CD4-positive, alpha-beta T cell (primary cell): ENCODE results near the gene VSX2. TPM values are rescaled to one million over a fixed set of nuclear protein-coding genes. Genes with fewer than 3 reads are reported as not detected.

ENCODE experiments used
- ATAC-seq: fragments of 200-7000 bp; cut with Tn5 transposase; one replicate; pipeline ENCODE4 v1.10.0; 2022; ENCODE audit warnings: mild to moderate bottlenecking; ENCODE audit not compliant: poor library complexity
- CTCF ChIA-PET: fragments of 350-600 bp; sonication (Branson Sonifier 250); formaldehyde crosslinking; loops from one replicate; lab custom pipeline; 2021; ENCODE audit warnings: antibody characterized with exemption, inconsistent platforms; lab: Charles Lee
- POLR2A ChIA-PET: fragments of 350-600 bp; sonication (Branson Sonifier 250); formaldehyde crosslinking; loops from one replicate; lab custom pipeline; 2021; ENCODE audit warnings: antibody characterized with exemption, inconsistent platforms; lab: Charles Lee
- DNase-seq, 14 experiments: peaks; one replicate each; pipeline ENCODE4 v3.0.0-alpha.2; 2013 to 2020; ENCODE audit warnings: mixed read lengths in 2 of 14
- H3K27ac ChIP-seq, 2 donors: one replicate each; pipeline versions ENCODE4 v1.5.1 to v1.7.0; 2013; ENCODE audit warnings: low read length in 2 of 2, low read depth in 1 of 2, mild to moderate bottlenecking in 1 of 2
- H3K27me3 ChIP-seq, 2 experiments: 1 replicate in 1 of 2; 2 replicates in 1 of 2; pipeline versions ENCODE4 v1.6.1 to v1.7.0; 2013; ENCODE audit warnings: low read length in 2 of 2, control low read depth in 1 of 2, mild to moderate bottlenecking in 1 of 2, moderate library complexity in 1 of 2; ENCODE audit not compliant: insufficient read depth in 2 of 2, control insufficient read depth in 1 of 2
- H3K36me3 ChIP-seq: one replicate; pipeline ENCODE4 v1.6.1; 2013; ENCODE audit warnings: low read length, control low read depth; ENCODE audit not compliant: insufficient read depth
- H3K4me1 ChIP-seq: one replicate; pipeline ENCODE4 v1.6.1; 2013; ENCODE audit warnings: low read length, control low read depth; ENCODE audit not compliant: insufficient read depth
- H3K4me3 ChIP-seq: one replicate; pipeline ENCODE4 v1.5.1; 2013; ENCODE audit warnings: mild to moderate bottlenecking, low read length, moderate library complexity
- H3K9me3 ChIP-seq, 2 experiments: 1 replicate in 1 of 2; 2 replicates in 1 of 2; pipeline versions ENCODE4 v1.6.1 to v1.7.0; 2013; ENCODE audit warnings: low read length in 2 of 2, mild to moderate bottlenecking in 2 of 2, control low read depth in 1 of 2, moderate library complexity in 1 of 2; ENCODE audit not compliant: control insufficient read depth in 1 of 2, insufficient read depth in 1 of 2
- H3K27ac Mint-ChIP-seq: one replicate; pipeline ENCODE4 v1.8.0; 2020; ENCODE audit warnings: mixed read lengths
- H3K27me3 Mint-ChIP-seq: one replicate; pipeline ENCODE4 v1.8.0; 2021; ENCODE audit warnings: mixed read lengths
- H3K36me3 Mint-ChIP-seq: one replicate; pipeline ENCODE4 v1.8.0; 2021; ENCODE audit warnings: low read depth, mixed read lengths
- H3K4me1 Mint-ChIP-seq: one replicate; pipeline ENCODE4 v1.8.0; 2021; ENCODE audit warnings: low read depth, mixed read lengths
- H3K4me3 Mint-ChIP-seq: one replicate; pipeline ENCODE4 v1.8.0; 2020; ENCODE audit warnings: mild to moderate bottlenecking, mixed read lengths
- H3K9me3 Mint-ChIP-seq: one replicate; pipeline ENCODE4 v1.8.0; 2020; ENCODE audit warnings: mixed read lengths
- intact Hi-C, 2 experiments: fragments of 100-400 bp; cut with DNase I in 1 of 2; cut with micrococcal nuclease in 1 of 2; formaldehyde crosslinking; loops; one replicate each; pipeline versions ENCODE4 v1.15.1 to v1.9.0; 2023 to 2025; cut with DNase I, micrococcal nuclease
- total RNA-seq, 174 experiments: library from RNA in 2 of 174; stranded (reverse) in 2 of 174; gene quantifications; one replicate each; pipeline ENCODE4 v1.2.3 and lab custom pipeline; 2021 to 2026
- TF ChIP-seq, protein P1 (sequence below): fragments of 200-600 bp; IDR thresholded peaks from one replicate; pipeline ENCODE4 v1.8.0; 2022; ENCODE audit warnings: antibody characterized with exemption, mild to moderate bottlenecking

The VSX2 gene
- total RNA-seq, 2 experiments from 2014 or later: not detected

- H3K4me1 ChIP-seq: peaks cover 5% of the 10 kb centered on the region
- no peak overlapping the region for H3K27ac Mint-ChIP-seq
- POLR2A ChIA-PET: no interaction called here
- intact Hi-C loops: no loop called here
- H3K36me3 ChIP-seq: no peaks in the 10 kb centered on the region
- H3K36me3 Mint-ChIP-seq: no peaks in the 10 kb centered on the region
- H3K4me3 ChIP-seq: no peak overlapping the region
- H3K9me3 Mint-ChIP-seq: no peaks in the 10 kb centered on the region
- H3K27me3 Mint-ChIP-seq: peaks cover 7% of the 10 kb centered on the region
- CTCF ChIA-PET: no interaction called here
- no peak for ATAC-seq
- H3K27me3 ChIP-seq: peaks cover 4 to 7% of the 10 kb centered on the region in 2 experiments
- no peak overlapping the region for H3K27ac ChIP-seq
- H3K4me1 Mint-ChIP-seq: no peaks in the 10 kb centered on the region
- H3K9me3 ChIP-seq: no peaks in the 10 kb centered on the region
- H3K4me3 Mint-ChIP-seq: no peak overlapping the region
- TF ChIP-seq, protein P1, sequence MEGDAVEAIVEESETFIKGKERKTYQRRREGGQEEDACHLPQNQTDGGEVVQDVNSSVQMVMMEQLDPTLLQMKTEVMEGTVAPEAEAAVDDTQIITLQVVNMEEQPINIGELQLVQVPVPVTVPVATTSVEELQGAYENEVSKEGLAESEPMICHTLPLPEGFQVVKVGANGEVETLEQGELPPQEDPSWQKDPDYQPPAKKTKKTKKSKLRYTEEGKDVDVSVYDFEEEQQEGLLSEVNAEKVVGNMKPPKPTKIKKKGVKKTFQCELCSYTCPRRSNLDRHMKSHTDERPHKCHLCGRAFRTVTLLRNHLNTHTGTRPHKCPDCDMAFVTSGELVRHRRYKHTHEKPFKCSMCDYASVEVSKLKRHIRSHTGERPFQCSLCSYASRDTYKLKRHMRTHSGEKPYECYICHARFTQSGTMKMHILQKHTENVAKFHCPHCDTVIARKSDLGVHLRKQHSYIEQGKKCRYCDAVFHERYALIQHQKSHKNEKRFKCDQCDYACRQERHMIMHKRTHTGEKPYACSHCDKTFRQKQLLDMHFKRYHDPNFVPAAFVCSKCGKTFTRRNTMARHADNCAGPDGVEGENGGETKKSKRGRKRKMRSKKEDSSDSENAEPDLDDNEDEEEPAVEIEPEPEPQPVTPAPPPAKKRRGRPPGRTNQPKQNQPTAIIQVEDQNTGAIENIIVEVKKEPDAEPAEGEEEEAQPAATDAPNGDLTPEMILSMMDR: no peak
- DNase-seq: no peak
Measured at GRCh38 chr14:74263181-74263580, 23.9 kb downstream of the VSX2 start.

DNA sequence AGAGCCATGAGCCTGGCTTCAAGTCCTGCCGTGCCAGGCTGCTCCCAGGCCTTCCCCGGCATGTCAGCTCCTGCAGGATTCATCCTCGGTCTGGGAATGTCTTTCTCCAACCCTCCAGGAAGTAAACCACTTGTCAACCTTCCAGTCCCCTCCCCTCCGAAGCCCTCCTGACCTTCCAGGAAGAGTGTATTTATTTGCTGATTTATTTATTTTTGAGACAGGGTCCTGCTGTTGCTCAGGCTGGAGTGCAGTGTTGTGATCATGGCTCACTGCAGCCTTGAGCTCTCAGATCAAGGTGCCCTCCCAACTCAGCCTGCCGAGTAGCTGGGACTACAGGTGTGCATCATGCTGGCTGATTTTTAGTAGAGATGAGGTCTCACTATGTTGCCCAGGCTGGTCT, 24.7 kb downstream of the VSX2 start:
- no peaks in the 10 kb centered on the region for H3K4me1 Mint-ChIP-seq
- POLR2A ChIA-PET: interaction anchor here (0.8 kb wide), 1 partner anchor 17 kb away, joined by 3 read pairs; no protein-coding TSS in a partner anchor
- H3K36me3 ChIP-seq: no peaks in the 10 kb centered on the region
- TF ChIP-seq, protein P1: no peak
- no peak overlapping the region for H3K4me3 ChIP-seq
- no peaks in the 10 kb centered on the region for H3K27me3 ChIP-seq
- H3K27me3 Mint-ChIP-seq: peaks cover 4% of the 10 kb centered on the region
- no peaks in the 10 kb centered on the region for H3K9me3 Mint-ChIP-seq
- H3K4me3 Mint-ChIP-seq: no peak overlapping the region
- intact Hi-C loops: no loop called here
- ATAC-seq: no peak
- DNase-seq: no peak
- CTCF ChIA-PET: no interaction called here
- H3K27ac ChIP-seq: no peak overlapping the region
- H3K9me3 ChIP-seq: no peaks in the 10 kb centered on the region
- H3K27ac Mint-ChIP-seq: no peak overlapping the region
- no peaks in the 10 kb centered on the region for H3K36me3 Mint-ChIP-seq
- no peaks in the 10 kb centered on the region for H3K4me1 ChIP-seq

DNA sequence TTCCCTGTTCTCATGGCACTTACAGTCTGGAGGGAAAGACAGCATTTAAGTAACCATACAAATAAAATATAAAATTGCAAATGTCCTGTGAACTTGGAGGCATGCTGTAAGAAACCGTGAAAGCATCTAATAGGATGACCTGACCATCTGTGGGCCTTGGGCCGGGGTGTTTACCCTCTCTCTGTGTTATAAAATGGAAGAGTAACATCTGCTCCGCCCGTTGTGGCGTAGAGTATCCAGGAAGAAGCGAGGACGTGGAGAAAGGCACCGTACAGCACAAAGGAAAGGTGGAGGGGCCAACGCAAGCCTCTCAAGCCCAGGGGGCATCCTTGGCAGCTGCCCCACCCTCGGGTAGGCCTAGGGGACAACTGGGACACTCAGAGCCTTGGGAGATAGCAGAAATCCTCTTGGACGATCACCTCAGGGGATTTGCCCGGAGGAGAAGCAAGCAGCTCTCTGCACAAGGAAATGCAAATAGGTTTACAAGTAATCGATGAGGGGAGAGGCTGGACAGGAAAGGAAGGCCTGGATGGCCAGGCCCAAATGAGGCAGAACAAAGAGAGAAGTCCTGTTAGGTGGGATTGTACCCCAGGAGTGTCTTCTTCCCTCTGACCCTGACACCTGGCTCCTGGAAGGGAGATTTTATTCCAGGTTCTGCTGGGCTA, 26.2 kb downstream of the VSX2 start:
- ChIA-PET POLR2A (no interaction called here), CTCF (interaction anchor here (1.6 kb wide), 1 partner anchor 14 kb away, joined by 5 read pairs; no protein-coding TSS in a partner anchor)
- DNase-seq (no peak), ATAC-seq (no peak)
- no peak overlapping the region for H3K4me3 ChIP-seq
- no peaks in the 10 kb centered on the region for H3K27me3 ChIP-seq
- no peaks in the 10 kb centered on the region for H3K4me1 Mint-ChIP-seq
- no peaks in the 10 kb centered on the region for H3K36me3 ChIP-seq
- H3K36me3 Mint-ChIP-seq: no peaks in the 10 kb centered on the region
- H3K27ac ChIP-seq: no peak overlapping the region
- no peak overlapping the region for H3K4me3 Mint-ChIP-seq
- no peaks in the 10 kb centered on the region for H3K9me3 ChIP-seq
- no peaks in the 10 kb centered on the region for H3K4me1 ChIP-seq
- H3K27me3 Mint-ChIP-seq: no peaks in the 10 kb centered on the region
- H3K9me3 Mint-ChIP-seq: no peaks in the 10 kb centered on the region
- H3K27ac Mint-ChIP-seq: no peak overlapping the region
- intact Hi-C loops: no loop called here
- TF ChIP-seq, protein P1: no peak
